AG04449 (cell line): Measurements from ENCODE around the gene C22orf31.
A peak's percentile ranks its signal among the peaks of the same experiment; 100 is the strongest.
"Not testable (repeated sequence)": the region's sequence is repeated elsewhere in the genome, so short reads cannot be mapped to it uniquely, and the experiment has no call there.

ENCODE experiments used
- CTCF ChIA-PET: fragments of 350-600 bp; formaldehyde crosslinking; extraction: SDS; loops from one replicate; lab custom pipeline; 2021; ENCODE audit warnings: antibody characterized with exemption; lab: Yijun Ruan, JAX
- POLR2A ChIA-PET: fragments of 400-600, 350-600 bp; formaldehyde crosslinking; extraction: SDS; loops from one replicate; lab custom pipeline; 2020; ENCODE audit warnings: antibody characterized with exemption, inconsistent platforms; lab: Yijun Ruan, JAX
- DNase-seq: peaks from one replicate; pipeline ENCODE4 v3.0.0-alpha.2; 2010; ENCODE audit warnings: low read depth, low spot score
- H3K4me3 ChIP-seq: 2 replicates; pipeline ENCODE4 v1.5.1; 2011; ENCODE audit warnings: low read depth, mild to moderate bottlenecking, control low read depth, low read length
- CTCF ChIP-seq: IDR thresholded peaks from one replicate; pipeline ENCODE4 v1.5.1; 2011; ENCODE audit warnings: mild to moderate bottlenecking, moderate library complexity, low read length, control low read depth, inconsistent platforms; ENCODE audit not compliant: insufficient read depth; ENCODE audit errors: missing control alignments

The C22orf31 gene

GRCh38 chr22:29044657-29045176 is 16.9 kb downstream of the C22orf31 start:
- TF ChIP-seq CTCF = no peak
- DNase-seq = no peak
- ChIA-PET POLR2A (no interaction called here), CTCF (interaction anchor here (0.7 to 11.6 kb wide), 9 partner anchors 25 to 215 kb away, joined by 3 to 268 read pairs (median 6); no protein-coding TSS in a partner anchor)
- no peak overlapping the region for H3K4me3 ChIP-seq

GRCh38 chr22:29043906-29044575 is 17.6 kb downstream of the C22orf31 start:
- H3K4me3 ChIP-seq = no peak overlapping the region
- CTCF ChIA-PET = interaction anchor here (0.7 to 11.6 kb wide), 11 partner anchors 29 to 606 kb away, joined by 3 to 268 read pairs (median 4); no protein-coding TSS in a partner anchor
- POLR2A ChIA-PET = no interaction called here
- DNase-seq = no peak
- no peak for TF ChIP-seq CTCF

- POLR2A ChIA-PET = no interaction called here
- no peak for DNase-seq
- TF ChIP-seq CTCF = no peak
- H3K4me3 ChIP-seq = no peak overlapping the region
- CTCF ChIA-PET = interaction anchor here (0.8 to 11.6 kb wide), 28 partner anchors 7 to 838 kb away, joined by 3 to 268 read pairs (median 8); partner anchors contain the start of gene ZNRF3
Measured at GRCh38 chr22:29041408-29041807, 20.2 kb downstream of the C22orf31 start.

GRCh38 chr22:29040385-29041275 is 21.0 kb downstream of the C22orf31 start:
- peak; percentile 74 for DNase-seq
- no peak overlapping the region for H3K4me3 ChIP-seq

GRCh38 chr22:29039684-29040083 is 21.9 kb downstream of the C22orf31 start:
- not testable (repeated sequence) for DNase-seq, H3K4me3 ChIP-seq
- CTCF ChIA-PET = interaction anchor here (0.7 to 11.6 kb wide), 30 partner anchors 8 to 439 kb away, joined by 3 to 268 read pairs (median 8); partner anchors contain the start of gene ZNRF3
- POLR2A ChIA-PET = interaction anchor here (1.2 to 1.3 kb wide), 2 partner anchors 9 to 186 kb away, joined by 3 to 5 read pairs; no protein-coding TSS in a partner anchor

More at GRCh38 chr22:29040385-29041275, 21.0 kb downstream of the C22orf31 start:
- ChIA-PET POLR2A (interaction anchor here (0.8 to 1.3 kb wide), 5 partner anchors 9 to 1110 kb away, joined by 3 to 9 read pairs (median 4); no protein-coding TSS in a partner anchor), CTCF (interaction anchor here (0.6 to 11.6 kb wide), 50 partner anchors 8 to 837 kb away, joined by 3 to 268 read pairs (median 6); partner anchors contain the start of gene ZNRF3)
- TF ChIP-seq CTCF = peak; percentile 82

GRCh38 chr22:29039148-29039547 is 22.5 kb downstream of the C22orf31 start:
- TF ChIP-seq CTCF = no peak
- no peak for DNase-seq
- no peak overlapping the region for H3K4me3 ChIP-seq
- ChIA-PET CTCF (interaction anchor here (0.7 to 11.6 kb wide), 20 partner anchors 7 to 439 kb away, joined by 3 to 268 read pairs (median 12); no protein-coding TSS in a partner anchor), POLR2A (no interaction called here)
